H1 (cell line): ENCODE measurements around the gene SPI1. TPM values are rescaled to one million over a fixed set of nuclear protein-coding genes. Genes with fewer than 3 reads are reported as not detected.

Source experiments
- GABPA ChIP-seq: IDR thresholded peaks from 2 replicates; pipeline ENCODE4 v1.6.1; 2011; ENCODE audit warnings: mild to moderate bottlenecking, low read length, moderate library complexity, borderline replicate concordance; ENCODE audit not compliant: insufficient read depth
- KDM1A ChIP-seq: fragments of 200-600, 300-600 bp; sonication (generic); IDR thresholded peaks from 2 replicates; pipeline ENCODE4 v1.7.1; 2016; ENCODE audit warnings: mild to moderate bottlenecking, low read length, borderline replicate concordance
- PHF8 ChIP-seq: fragments of 200-600 bp; sonication (generic); conservative IDR thresholded peaks from 2 replicates; pipeline ENCODE4 v1.7.1; 2012; ENCODE audit warnings: low read depth, mild to moderate bottlenecking, inconsistent platforms, low read length, moderate library complexity
- POU5F1 ChIP-seq: IDR thresholded peaks from 2 replicates; pipeline ENCODE4 v1.6.1; 2011; ENCODE audit warnings: low read depth, mild to moderate bottlenecking, low read length, moderate library complexity
- SIRT6 ChIP-seq: IDR thresholded peaks from one replicate; pipeline ENCODE4 v1.7.1; 2012; ENCODE audit warnings: low read length, inconsistent platforms
- TAF1 ChIP-seq: IDR thresholded peaks from 2 replicates; pipeline ENCODE4 v1.6.1; 2011; ENCODE audit warnings: mild to moderate bottlenecking, low read depth, low read length
- TEAD4 ChIP-seq: IDR thresholded peaks from 2 replicates; pipeline ENCODE4 v1.6.1; 2012; ENCODE audit warnings: low read depth, low read length, inconsistent platforms, mixed read lengths
- polyA plus RNA-seq, 7 experiments: library from polyadenylated mRNA; depleted of rRNA in 3 of 7; stranded (reverse) in 5 of 7; unstranded in 2 of 7; fragments of >200 nt in 5 of 7; fragments of 200-250 nt in 2 of 7; gene quantifications; 1 replicate in 5 of 7; 2 replicates in 1 of 7; 4 replicates in 1 of 7; pipeline versions ENCODE4 v1.2.1 to v1.2.3, GENCODE V29; 2011 to 2013; ENCODE audit warnings: missing spikeins in 2 of 7, mixed read lengths in 2 of 7
- total RNA-seq: library from RNA; stranded (reverse); fragmentation: NEBNext Ultra II Directional; extraction: Animal tissue kit (Norgen Biotek cat#: 25700); gene quantifications from 2 replicates; pipeline ENCODE4 v1.2.1, GENCODE V29; 2021
- TF ChIP-seq, protein P1 (sequence below): IDR thresholded peaks from 2 replicates; pipeline ENCODE4 v1.6.1; 2012; ENCODE audit warnings: inconsistent platforms

The SPI1 gene
- total and polyA plus RNA-seq, 2 of the 8 experiments (the other 6 are each of a cell fraction or from before 2014, with no cell fraction given) = 0.12 TPM; not detected in 1

DNA sequence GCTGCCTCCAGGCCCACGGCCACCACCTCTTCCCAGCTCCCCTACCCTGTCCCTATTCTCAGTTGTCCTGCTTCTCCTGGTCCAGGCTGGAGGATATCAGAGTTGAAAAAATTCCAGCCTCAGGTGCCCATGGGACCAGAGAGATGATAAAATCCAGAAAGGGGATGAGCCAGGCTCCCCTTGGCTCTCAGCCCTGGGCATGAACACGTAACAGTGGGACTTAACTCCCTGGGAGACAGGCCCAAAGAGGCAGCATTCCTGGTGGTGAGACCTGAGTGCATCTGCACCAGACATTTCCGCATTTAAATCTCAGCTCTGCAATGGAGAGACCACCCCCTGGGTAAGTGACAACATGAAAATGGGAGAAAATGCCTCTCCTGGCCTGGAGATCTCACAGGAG lies 19.7 kb upstream of the SPI1 start (continued):
- TF ChIP-seq, protein P1, sequence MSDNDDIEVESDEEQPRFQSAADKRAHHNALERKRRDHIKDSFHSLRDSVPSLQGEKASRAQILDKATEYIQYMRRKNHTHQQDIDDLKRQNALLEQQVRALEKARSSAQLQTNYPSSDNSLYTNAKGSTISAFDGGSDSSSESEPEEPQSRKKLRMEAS = no peak
- no peak for TF ChIP-seq TAF1
- no peak for TF ChIP-seq GABPA
- TF ChIP-seq PHF8 = no peak
- TF ChIP-seq KDM1A = no peak
- TF ChIP-seq SIRT6 = no peak
- TF ChIP-seq POU5F1 = no peak
- TF ChIP-seq TEAD4 = no peak
